Measurements from ENCODE around the gene PGPEP1.

DNA sequence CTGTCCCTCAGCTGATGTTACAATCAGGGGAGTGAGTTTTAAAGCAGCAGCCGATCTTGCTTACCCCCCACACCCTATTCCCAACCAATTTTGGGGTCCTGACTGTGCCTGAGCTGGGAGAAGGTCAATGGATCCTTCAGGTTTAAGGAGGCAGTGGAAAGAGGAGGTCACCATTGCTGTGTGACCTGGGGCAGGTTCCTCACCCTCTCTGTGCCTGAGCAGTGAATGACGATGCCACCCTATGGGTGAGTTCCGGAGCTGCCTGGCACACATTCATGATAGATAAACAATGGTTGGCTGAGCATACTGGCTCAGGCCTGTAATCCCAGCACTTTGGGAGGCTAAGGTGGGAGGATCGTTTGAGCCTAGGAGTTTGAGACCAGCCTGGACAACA is 38.7 kb upstream of the PGPEP1 start:
- TF ChIP-seq, protein P1, sequence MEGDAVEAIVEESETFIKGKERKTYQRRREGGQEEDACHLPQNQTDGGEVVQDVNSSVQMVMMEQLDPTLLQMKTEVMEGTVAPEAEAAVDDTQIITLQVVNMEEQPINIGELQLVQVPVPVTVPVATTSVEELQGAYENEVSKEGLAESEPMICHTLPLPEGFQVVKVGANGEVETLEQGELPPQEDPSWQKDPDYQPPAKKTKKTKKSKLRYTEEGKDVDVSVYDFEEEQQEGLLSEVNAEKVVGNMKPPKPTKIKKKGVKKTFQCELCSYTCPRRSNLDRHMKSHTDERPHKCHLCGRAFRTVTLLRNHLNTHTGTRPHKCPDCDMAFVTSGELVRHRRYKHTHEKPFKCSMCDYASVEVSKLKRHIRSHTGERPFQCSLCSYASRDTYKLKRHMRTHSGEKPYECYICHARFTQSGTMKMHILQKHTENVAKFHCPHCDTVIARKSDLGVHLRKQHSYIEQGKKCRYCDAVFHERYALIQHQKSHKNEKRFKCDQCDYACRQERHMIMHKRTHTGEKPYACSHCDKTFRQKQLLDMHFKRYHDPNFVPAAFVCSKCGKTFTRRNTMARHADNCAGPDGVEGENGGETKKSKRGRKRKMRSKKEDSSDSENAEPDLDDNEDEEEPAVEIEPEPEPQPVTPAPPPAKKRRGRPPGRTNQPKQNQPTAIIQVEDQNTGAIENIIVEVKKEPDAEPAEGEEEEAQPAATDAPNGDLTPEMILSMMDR (IDR thresholded peaks at IDR 0.05) = no peak
- TF ChIP-seq EP300 (IDR thresholded peaks at IDR 0.05) = no peak
- TF ChIP-seq POLR2A (IDR thresholded peaks at IDR 0.05; ENCODE audit: low read depth) = no peak

All from esophagus muscularis mucosa (tissue), 4 donors.